ENCODE results near the gene KRT3. TPM values are rescaled to one million over a fixed set of nuclear protein-coding genes. Genes with fewer than 3 reads are reported as not detected.
"Not testable (repeated sequence)": the region's sequence is repeated elsewhere in the genome, so short reads cannot be mapped to it uniquely, and the experiment has no call there.

Gene KRT3
- total RNA-seq, 2 experiments from 2014 or later, result not detected

DNA sequence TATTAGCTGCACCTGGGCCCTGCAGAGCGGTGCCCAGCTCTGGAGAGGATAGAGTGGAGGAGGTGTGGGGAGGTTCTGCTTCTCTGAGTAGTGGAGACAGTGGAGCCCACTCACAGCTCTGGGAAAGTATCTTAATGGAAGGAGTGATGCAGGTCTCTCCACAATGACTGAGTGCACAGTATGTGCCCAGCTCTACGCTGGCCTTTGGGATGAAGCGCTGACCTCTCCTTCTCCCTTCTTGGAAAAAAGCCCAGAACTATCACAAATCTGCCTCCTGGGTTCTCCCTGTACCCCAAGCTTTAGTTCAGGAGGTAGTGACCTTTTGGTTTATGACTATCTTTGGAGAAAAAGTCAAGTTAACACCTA, 495 bp upstream of the KRT3 start:
- no peak for ATAC-seq
- intact Hi-C loops (cut with micrococcal nuclease), result no loop called here
- TF ChIP-seq, protein P1, sequence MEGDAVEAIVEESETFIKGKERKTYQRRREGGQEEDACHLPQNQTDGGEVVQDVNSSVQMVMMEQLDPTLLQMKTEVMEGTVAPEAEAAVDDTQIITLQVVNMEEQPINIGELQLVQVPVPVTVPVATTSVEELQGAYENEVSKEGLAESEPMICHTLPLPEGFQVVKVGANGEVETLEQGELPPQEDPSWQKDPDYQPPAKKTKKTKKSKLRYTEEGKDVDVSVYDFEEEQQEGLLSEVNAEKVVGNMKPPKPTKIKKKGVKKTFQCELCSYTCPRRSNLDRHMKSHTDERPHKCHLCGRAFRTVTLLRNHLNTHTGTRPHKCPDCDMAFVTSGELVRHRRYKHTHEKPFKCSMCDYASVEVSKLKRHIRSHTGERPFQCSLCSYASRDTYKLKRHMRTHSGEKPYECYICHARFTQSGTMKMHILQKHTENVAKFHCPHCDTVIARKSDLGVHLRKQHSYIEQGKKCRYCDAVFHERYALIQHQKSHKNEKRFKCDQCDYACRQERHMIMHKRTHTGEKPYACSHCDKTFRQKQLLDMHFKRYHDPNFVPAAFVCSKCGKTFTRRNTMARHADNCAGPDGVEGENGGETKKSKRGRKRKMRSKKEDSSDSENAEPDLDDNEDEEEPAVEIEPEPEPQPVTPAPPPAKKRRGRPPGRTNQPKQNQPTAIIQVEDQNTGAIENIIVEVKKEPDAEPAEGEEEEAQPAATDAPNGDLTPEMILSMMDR (IDR thresholded peaks at IDR 0.05), result no peak
- peaks cover 4% of the 10 kb centered on the region for H3K27me3 Mint-ChIP-seq
- no peaks in the 10 kb centered on the region for H3K36me3 Mint-ChIP-seq (ENCODE audit: low read depth)
- H3K4me1 Mint-ChIP-seq (ENCODE audit: low read depth), result peaks cover 11% of the 10 kb centered on the region
- no peaks in the 10 kb centered on the region for H3K9me3 Mint-ChIP-seq
- no peak for DNase-seq
- ChIA-PET CTCF (interaction anchor here (0.5 to 1.4 kb wide), 3 partner anchors 58 to 83 kb away, joined by 3 to 4 read pairs (median 4); no protein-coding TSS in a partner anchor), POLR2A (no interaction called here)
- H3K27ac Mint-ChIP-seq, result no peak overlapping the region
- no peak overlapping the region for H3K4me3 Mint-ChIP-seq

- H3K9me3 Mint-ChIP-seq; H3K27me3 Mint-ChIP-seq; H3K4me3 Mint-ChIP-seq; CTCF ChIA-PET; ATAC-seq; H3K27ac Mint-ChIP-seq; intact Hi-C loops (cut with micrococcal nuclease); POLR2A ChIA-PET; H3K36me3 Mint-ChIP-seq (ENCODE audit: low read depth); DNase-seq: not testable (repeated sequence)
- H3K4me1 Mint-ChIP-seq (ENCODE audit: low read depth), result peaks cover 14% of the 10 kb centered on the region
Observed at GRCh38 chr12:52795332-52795674, 614 bp downstream of the KRT3 start.

DNA sequence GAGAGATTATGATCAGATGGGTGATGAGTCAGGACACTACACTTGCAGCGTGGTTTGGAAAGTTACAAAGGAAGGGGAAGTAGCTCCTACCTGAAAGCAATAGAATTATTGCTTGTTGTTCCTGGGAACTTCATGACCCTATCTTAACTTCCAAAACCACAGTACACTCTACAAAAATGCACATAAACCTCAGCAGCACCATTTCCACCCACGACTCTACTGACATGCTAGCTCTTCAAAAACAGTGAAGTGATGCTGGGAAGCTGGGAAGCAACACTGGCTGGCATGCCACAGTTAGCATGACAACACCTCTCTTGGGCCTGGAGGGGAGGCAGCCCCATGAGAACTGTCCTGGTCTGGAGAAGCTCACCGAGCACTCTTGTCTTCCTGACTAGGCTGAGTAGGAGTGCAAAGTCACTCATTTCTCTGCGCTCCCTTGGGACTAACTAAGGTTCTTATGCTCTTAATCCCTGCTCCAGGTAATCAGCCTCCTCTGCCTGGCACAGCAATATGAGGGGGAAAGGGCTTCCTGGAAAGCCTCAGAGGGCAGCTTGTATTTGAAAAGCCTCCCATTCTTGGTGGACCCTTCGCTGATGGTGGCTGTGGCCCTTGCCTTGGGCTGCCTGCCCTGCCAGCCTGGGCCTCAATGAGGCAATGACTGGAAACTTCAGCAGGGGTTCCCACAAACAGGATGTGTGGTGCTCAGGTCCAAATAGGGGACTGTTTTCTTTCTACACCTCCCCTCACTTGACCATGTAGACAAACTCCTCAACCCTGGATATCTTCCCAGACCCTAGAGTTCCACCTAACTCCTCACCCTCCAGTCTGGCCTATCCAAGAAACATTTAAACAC, 1.2 kb downstream of the KRT3 start:
- ATAC-seq, result no peak
- no peak for DNase-seq
- H3K4me1 Mint-ChIP-seq (ENCODE audit: low read depth), result peaks cover 14% of the 10 kb centered on the region
- CTCF ChIA-PET, result interaction anchor here (1.0 kb wide), 1 partner anchor 76 kb away, joined by 3 read pairs; no protein-coding TSS in a partner anchor
- H3K9me3 Mint-ChIP-seq, result no peaks in the 10 kb centered on the region
- no peak overlapping the region for H3K27ac Mint-ChIP-seq
- intact Hi-C loops (cut with micrococcal nuclease), result no loop called here
- POLR2A ChIA-PET, result no interaction called here
- peaks cover 14% of the 10 kb centered on the region for H3K27me3 Mint-ChIP-seq
- TF ChIP-seq, protein P1 (IDR thresholded peaks at IDR 0.05), result no peak
- no peak overlapping the region for H3K4me3 Mint-ChIP-seq
- H3K36me3 Mint-ChIP-seq (ENCODE audit: low read depth), result no peaks in the 10 kb centered on the region

DNA sequence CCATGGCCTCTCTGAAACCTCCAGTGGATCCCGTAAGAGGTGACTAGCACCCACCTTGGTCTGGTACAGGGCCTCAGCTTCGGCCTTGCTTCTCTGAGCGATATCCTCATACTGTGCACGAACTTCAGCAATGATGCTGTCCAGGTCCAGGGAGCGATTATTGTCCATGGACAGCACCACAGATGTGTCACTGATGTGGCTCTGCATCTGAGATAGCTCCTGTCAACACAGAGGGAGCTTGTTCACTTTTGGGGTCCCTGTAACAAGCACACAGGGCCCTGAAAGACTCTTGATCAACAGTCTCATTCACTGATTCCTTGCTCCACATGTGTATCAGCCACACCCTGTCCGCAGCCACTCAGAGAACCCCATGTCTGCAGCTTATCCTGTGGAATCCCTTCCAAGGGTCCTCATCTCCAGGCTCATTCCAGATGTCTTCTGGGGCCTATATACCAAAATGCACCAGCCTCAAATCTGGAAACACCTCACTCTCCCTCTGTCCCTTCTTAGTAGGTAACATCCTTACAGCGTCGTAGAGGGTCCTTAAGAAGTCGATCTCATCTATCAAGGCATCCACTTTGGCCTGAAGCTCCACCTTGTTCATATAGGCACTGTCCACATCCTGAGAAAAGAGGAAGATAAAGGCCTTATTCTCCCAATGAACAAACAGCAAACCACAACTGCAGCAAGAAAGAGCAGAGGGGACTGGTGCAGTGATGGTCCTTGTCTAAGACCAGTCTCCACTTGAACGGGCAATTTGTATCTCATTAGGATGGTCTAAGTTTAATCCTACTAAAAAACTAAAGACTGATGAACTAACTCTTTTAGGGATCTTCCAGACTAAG, 3.5 kb downstream of the KRT3 start:
- ChIA-PET POLR2A (interaction anchor here (0.6 kb wide), 1 partner anchor 52 kb away, joined by 4 read pairs; no protein-coding TSS in a partner anchor), CTCF (interaction anchor here (1.4 to 2.4 kb wide), 3 partner anchors 11 to 92 kb away, joined by 3 to 11 read pairs (median 4); no protein-coding TSS in a partner anchor)
- Mint-ChIP-seq H3K4me1 (ENCODE audit: low read depth) (peaks cover 19% of the 10 kb centered on the region), H3K27ac (no peak overlapping the region), H3K27me3 (peaks cover 25% of the 10 kb centered on the region), H3K36me3 (ENCODE audit: low read depth) (no peaks in the 10 kb centered on the region), H3K4me3 (no peak overlapping the region), H3K9me3 (no peaks in the 10 kb centered on the region)
- DNase-seq (no peak), ATAC-seq (no peak)
- TF ChIP-seq, protein P1 (IDR thresholded peaks at IDR 0.05), result no peak
- intact Hi-C loops (cut with micrococcal nuclease), result no loop called here

DNA sequence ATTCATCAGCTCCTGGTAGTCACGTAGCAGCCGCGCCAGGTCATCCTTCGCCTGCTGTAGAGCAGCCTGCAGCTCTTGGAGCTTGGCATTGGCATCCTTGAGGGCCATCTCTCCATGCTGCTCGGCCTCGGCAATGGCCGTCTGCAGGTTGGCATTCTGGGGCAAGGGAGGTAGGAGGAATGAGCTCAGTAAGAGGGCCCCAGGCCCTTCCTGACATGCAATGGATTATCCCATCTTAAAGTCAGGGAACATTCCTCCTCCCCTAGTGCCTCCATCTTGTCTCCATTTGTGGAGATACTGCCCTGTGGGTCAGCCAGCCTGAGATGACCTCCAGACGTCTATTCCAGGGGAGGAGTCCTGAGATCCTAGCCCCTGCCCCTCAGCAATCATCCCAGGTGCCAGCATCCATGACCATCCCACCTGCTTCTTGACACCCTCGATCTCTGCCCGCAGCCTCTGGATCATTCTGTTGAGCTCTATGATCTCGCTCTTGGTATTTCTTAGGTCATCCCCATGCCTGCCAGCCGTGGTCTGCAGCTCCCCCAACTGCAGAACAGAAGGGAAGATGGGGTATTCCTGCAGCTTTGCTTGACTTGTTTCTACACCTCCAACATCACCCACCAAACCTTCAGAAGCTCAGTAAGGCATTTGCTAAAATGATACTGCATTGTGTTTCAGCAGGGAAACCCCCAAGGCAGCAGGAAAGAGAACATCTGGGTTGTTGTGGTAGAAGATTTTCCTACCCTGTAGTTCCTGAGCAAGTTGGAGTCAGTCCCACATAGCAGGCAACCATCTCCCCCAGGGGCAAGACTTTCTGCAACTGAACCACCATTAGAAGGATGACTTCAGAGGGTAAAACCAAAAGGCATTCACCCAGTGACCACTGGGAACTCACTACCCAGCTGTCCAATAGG, 4.4 kb downstream of the KRT3 start:
- CTCF ChIA-PET, result interaction anchor here (1.4 to 2.4 kb wide), 2 partner anchors 11 to 89 kb away, joined by 3 to 11 read pairs; no protein-coding TSS in a partner anchor
- DNase-seq, result no peak
- Mint-ChIP-seq H3K36me3 (ENCODE audit: low read depth) (no peaks in the 10 kb centered on the region), H3K27ac (no peak overlapping the region), H3K27me3 (peaks cover 25% of the 10 kb centered on the region), H3K4me1 (ENCODE audit: low read depth) (peaks cover 19% of the 10 kb centered on the region), H3K4me3 (no peak overlapping the region), H3K9me3 (no peaks in the 10 kb centered on the region)
- intact Hi-C loops (cut with micrococcal nuclease), result no loop called here
- POLR2A ChIA-PET, result interaction anchor here (0.6 kb wide), 1 partner anchor 53 kb away, joined by 4 read pairs; no protein-coding TSS in a partner anchor
- ATAC-seq, result no peak
- TF ChIP-seq, protein P1 (IDR thresholded peaks at IDR 0.05), result no peak

Measured in activated CD8-positive, alpha-beta T cell treated with anti-CD3 and anti-CD28 coated beads for 36 hours (primary cell).